Measurements from ENCODE around the gene TRPV6.

DNA sequence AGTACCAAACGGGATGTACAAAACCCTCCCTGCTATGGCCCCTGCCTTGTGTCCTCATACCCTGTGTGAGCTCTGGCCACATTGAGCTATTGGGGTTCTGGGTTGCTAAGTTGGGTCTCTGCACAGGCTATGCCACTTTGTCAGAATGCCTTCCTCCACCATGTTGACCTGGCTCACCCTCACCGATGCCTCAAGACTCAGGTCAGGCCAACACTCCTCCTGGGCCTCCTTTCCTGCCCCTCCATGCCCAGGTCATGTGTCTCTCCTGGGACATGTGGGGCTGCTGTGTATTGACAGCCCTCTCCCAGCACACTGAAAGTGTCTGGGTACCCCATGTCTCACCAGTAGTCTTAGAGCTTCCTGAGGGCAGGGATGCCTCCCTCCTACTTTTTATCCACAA is 33.4 kb upstream of the TRPV6 start:
- TF ChIP-seq, protein P1, sequence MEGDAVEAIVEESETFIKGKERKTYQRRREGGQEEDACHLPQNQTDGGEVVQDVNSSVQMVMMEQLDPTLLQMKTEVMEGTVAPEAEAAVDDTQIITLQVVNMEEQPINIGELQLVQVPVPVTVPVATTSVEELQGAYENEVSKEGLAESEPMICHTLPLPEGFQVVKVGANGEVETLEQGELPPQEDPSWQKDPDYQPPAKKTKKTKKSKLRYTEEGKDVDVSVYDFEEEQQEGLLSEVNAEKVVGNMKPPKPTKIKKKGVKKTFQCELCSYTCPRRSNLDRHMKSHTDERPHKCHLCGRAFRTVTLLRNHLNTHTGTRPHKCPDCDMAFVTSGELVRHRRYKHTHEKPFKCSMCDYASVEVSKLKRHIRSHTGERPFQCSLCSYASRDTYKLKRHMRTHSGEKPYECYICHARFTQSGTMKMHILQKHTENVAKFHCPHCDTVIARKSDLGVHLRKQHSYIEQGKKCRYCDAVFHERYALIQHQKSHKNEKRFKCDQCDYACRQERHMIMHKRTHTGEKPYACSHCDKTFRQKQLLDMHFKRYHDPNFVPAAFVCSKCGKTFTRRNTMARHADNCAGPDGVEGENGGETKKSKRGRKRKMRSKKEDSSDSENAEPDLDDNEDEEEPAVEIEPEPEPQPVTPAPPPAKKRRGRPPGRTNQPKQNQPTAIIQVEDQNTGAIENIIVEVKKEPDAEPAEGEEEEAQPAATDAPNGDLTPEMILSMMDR (optimal IDR thresholded peaks at IDR 0.05 in 1 of 3, IDR thresholded peaks at IDR 0.05 in 1 of 3, conservative IDR thresholded peaks at IDR 0.05 in 1 of 3; ENCODE audit: extremely low read depth in 1 of 3, insufficient read depth in 2 of 3, low read length in 3 of 3): no peak
- no peak for TF ChIP-seq EZH2 (IDR thresholded peaks at IDR 0.05; ENCODE audit: low read length)
